Fibroblast of villous mesenchyme (primary cell): ENCODE results near the gene GARNL3. TPM values are rescaled to one million over a fixed set of nuclear protein-coding genes. Genes with fewer than 3 reads are reported as not detected.
A peak's percentile ranks its signal among the peaks of the same experiment; 100 is the strongest.

ENCODE experiments used
- DNase-seq: peaks from one replicate; pipeline ENCODE4 v3.0.0-alpha.2; 2010; ENCODE audit warnings: low read depth
- H3K4me3 ChIP-seq: 2 replicates; pipeline ENCODE4 v1.5.1; 2011; ENCODE audit warnings: low read depth, mild to moderate bottlenecking, low read length
- total RNA-seq: library from RNA; depleted of rRNA; stranded (reverse); fragments of >200 nt; gene quantifications from 2 replicates; pipeline ENCODE4 v1.2.3, GENCODE V29; 2012
- TF ChIP-seq, protein P1 (sequence below): IDR thresholded peaks from 2 replicates; pipeline ENCODE4 v1.5.1; 2012; ENCODE audit warnings: low read depth, mild to moderate bottlenecking, low read length; ENCODE audit not compliant: insufficient read depth

GARNL3 gene
- total RNA-seq, 1 donor, result 0.86 TPM

DNA sequence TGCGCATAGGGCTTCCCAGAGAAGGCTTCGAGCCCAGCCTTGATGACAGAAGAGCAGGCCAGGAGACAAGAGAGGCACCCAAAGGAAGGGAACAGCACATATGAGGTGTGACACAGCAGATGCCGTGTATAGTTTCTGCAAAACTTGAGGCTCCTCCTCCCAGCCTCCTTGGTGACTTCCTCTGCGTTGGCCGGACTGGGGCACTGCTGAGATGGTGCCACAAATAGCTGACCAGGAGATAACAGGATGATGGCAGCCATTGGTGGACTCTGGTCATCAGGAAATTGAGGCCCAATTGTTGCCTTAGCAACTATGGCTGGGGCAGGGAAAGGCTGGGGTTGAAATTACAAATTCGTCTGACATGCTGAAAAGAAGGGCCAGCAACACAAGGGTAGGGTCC, 154.8 kb downstream of the GARNL3 start:
- peak overlapping the region; percentile 1 for H3K4me3 ChIP-seq
- TF ChIP-seq, protein P1, sequence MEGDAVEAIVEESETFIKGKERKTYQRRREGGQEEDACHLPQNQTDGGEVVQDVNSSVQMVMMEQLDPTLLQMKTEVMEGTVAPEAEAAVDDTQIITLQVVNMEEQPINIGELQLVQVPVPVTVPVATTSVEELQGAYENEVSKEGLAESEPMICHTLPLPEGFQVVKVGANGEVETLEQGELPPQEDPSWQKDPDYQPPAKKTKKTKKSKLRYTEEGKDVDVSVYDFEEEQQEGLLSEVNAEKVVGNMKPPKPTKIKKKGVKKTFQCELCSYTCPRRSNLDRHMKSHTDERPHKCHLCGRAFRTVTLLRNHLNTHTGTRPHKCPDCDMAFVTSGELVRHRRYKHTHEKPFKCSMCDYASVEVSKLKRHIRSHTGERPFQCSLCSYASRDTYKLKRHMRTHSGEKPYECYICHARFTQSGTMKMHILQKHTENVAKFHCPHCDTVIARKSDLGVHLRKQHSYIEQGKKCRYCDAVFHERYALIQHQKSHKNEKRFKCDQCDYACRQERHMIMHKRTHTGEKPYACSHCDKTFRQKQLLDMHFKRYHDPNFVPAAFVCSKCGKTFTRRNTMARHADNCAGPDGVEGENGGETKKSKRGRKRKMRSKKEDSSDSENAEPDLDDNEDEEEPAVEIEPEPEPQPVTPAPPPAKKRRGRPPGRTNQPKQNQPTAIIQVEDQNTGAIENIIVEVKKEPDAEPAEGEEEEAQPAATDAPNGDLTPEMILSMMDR, result no peak
- no peak for DNase-seq

GRCh38 chr9:127421057-127421456, 156.5 kb downstream of the GARNL3 start:
- H3K4me3 ChIP-seq, result no peak overlapping the region
- DNase-seq, result no peak
- TF ChIP-seq, protein P1, result no peak

DNA sequence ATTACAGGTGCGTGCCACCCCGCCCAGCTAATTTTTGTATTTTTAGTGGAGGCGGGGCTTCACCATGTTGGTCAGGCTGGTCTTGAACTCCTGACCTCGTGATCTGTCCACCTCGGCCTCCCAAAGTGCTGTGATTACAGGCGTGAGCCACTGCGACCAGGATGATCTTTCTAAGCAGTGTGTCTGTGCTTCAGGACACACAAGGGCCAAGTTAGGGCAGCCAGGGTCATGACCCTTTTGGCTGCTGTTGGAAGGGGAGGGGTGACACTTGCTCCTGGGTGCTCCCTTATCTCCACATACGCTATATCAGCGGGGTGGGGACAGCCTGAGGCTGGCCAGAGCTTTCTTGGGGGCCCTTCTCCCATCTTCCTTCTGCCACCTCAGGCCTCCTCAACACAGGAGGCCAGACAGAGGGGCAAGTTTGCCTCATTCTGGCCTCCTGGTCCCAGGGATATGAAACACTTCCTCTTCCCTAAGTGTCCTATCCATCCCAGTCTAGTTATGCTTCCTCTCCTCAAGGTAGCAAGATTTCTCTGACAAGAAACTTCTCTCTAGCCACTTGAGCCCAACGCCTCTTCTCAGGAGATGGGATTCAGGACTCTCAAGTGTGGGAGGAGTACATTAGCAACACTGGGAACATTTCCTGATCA, 157.7 kb downstream of the GARNL3 start:
- TF ChIP-seq, protein P1, result no peak
- H3K4me3 ChIP-seq, result no peak overlapping the region
- DNase-seq, result no peak

GRCh38 chr9:127422787-127423186, 158.2 kb downstream of the GARNL3 start:
- peak overlapping the region; percentile 97 for H3K4me3 ChIP-seq
- DNase-seq, result no peak
- TF ChIP-seq, protein P1, result no peak

DNA sequence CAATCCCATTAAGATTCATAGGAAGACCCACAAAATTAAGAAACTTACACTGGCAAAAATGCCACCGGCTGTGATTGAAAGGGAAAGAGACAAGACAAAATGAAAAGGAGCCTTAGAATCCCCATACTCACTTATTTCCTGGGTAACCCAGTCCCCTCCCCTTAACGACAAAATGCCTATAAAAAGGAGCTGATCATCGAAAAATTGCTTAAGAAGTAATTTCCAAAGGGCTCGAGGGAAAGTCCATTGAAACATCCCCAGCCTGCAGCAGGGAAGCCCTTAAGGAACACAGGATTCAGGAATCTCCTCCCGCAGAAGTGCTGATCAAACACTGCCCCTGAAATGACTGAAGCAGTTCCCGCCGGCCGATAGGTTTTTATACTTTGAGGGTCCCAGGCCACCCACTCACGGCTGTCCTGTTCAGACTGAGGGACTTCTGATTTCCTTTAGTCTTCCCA, 158.9 kb downstream of the GARNL3 start:
- peak overlapping the region; percentile 97 for H3K4me3 ChIP-seq
- TF ChIP-seq, protein P1, result no peak
- no peak for DNase-seq

DNA sequence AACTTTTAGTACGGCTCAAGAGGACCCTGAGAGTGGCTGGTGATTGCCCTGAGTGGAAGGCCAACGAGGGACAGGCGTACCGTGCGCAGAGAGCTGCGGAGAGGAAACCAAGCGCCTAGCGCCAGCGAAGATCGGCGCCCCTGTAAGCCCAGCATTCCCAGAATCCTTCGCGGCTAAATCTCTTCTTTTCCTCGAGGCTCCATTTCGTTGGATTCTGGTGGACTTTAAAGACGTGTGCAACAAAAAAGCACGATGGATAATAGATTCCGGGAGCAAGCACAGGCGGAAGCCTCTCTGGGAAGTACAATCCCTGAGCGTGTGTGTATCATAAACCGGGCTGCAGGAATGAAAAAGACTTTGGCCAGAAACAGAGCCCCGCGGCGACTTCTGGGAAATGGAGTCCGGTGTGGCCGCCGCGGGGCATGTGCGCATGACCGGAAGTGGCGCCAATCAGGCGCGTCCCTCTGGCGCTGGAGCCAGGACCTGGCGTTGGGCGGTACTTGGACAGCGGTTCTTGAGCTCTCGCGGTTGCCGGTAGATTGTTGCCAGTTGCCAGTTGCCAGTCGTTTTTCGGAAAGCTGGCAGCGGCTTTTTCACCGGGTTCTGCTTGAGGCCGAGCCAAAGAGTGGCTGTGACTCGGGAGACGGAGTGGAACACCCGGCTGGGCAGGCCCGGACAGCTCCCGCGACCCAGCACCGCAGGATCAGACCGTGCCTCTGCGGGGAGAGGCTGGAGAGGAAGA, 159.5 kb downstream of the GARNL3 start, which contains the start of gene ZNF79:
ZNF79 (plus strand) TSS at position 449 of the 742 bp plus-strand sequence. CDS start 406 bp downstream, outside the sequence.
- peak within 1 kb of the TSS; percentile 97 for H3K4me3 ChIP-seq
- TF ChIP-seq, protein P1, result no peak

More for the DNA sequence above, 159.5 kb downstream of the GARNL3 start, which contains the start of gene ZNF79:
- DNase-seq, result peak; percentile 92
